H1 (cell line): Measurements from ENCODE around the gene RPL14. TPM values are rescaled to one million over a fixed set of nuclear protein-coding genes. Genes with fewer than 3 reads are reported as not detected.

Source experiments
- CTCF ChIA-PET: fragments of 300-600 bp; sonication (Branson Sonifier 250); formaldehyde crosslinking; loops from one replicate; lab custom pipeline; 2021; ENCODE audit not compliant: partially characterized antibody; lab: Charles Lee
- POLR2A ChIA-PET: fragments of 300-600 bp; sonication (Branson Sonifier 250); formaldehyde crosslinking; loops from one replicate; lab custom pipeline; 2021; ENCODE audit warnings: inconsistent platforms; ENCODE audit not compliant: partially characterized antibody; lab: Charles Lee
- DNase-seq, 2 experiments: peaks; one replicate each; pipeline versions ENCODE4 v3.0.0 to v3.0.0-alpha.2; 2010 to 2022; ENCODE audit warnings: low spot score in 2 of 2, low read depth in 1 of 2, mixed read lengths in 1 of 2
- FAIRE-seq: peaks from 2 replicates; lab custom pipeline; 2011; peaks lifted over from hg19 to GRCh38; lab: Jason Lieb, UNC
- H2AFZ ChIP-seq: 2 replicates; pipeline ENCODE4 v1.8.1; 2012; ENCODE audit warnings: low read length, inconsistent platforms
- H2AK5ac ChIP-seq: 2 replicates; pipeline ENCODE4 v1.6.1; 2013; ENCODE audit warnings: low read depth, low read length
- H2BK120ac ChIP-seq: replicated peaks from 2 replicates; pipeline ENCODE3; 2013; ENCODE audit warnings: low read depth, low read length, inconsistent platforms
- H2BK12ac ChIP-seq: 2 replicates; pipeline ENCODE4 v1.6.1; 2013; ENCODE audit warnings: low read depth, low read length
- H2BK15ac ChIP-seq: 2 replicates; pipeline ENCODE4 v1.6.1; 2013; ENCODE audit warnings: low read length
- H2BK20ac ChIP-seq: 2 replicates; pipeline ENCODE4 v1.6.1; 2013; ENCODE audit warnings: low read length
- H2BK5ac ChIP-seq: 2 replicates; pipeline ENCODE4 v1.6.1; 2013; ENCODE audit warnings: low read depth, low read length
- H3K14ac ChIP-seq: 2 replicates; pipeline ENCODE4 v1.6.1; 2013; ENCODE audit warnings: inconsistent platforms; ENCODE audit not compliant: insufficient read length
- H3K18ac ChIP-seq: 2 replicates; pipeline ENCODE4 v1.6.1; 2013; ENCODE audit warnings: low read length; ENCODE audit errors: extremely low read depth
- H3K23ac ChIP-seq: 2 replicates; pipeline ENCODE4 v1.6.1; 2013; ENCODE audit warnings: inconsistent platforms; ENCODE audit not compliant: insufficient read length
- H3K23me2 ChIP-seq: 2 replicates; pipeline ENCODE4 v1.6.1; 2013; ENCODE audit warnings: low read depth, low read length
- H3K27ac ChIP-seq: 2 replicates; pipeline ENCODE4 v1.6.1; 2011; ENCODE audit warnings: low read depth, low read length, inconsistent platforms
- H3K27me3 ChIP-seq, 4 experiments: replicated peaks in 1 of 4; 1 replicate in 1 of 4; 2 replicates in 3 of 4; pipeline versions ENCODE4 v1.6.1 to v1.8.1; 2011 to 2013; ENCODE audit warnings: low read length in 3 of 4, mild to moderate bottlenecking in 3 of 4, inconsistent platforms in 2 of 4, mixed read lengths in 2 of 4, moderate library complexity in 1 of 4; ENCODE audit not compliant: control insufficient read depth in 3 of 4, insufficient read depth in 3 of 4; ENCODE audit errors: extremely low read depth in 1 of 4
- H3K36me3 ChIP-seq, 4 experiments: 2 replicates each; pipeline versions ENCODE4 v1.6.1 to v1.8.1; 2011 to 2013; ENCODE audit warnings: mild to moderate bottlenecking in 4 of 4, low read length in 3 of 4, moderate library complexity in 2 of 4, control low read depth in 1 of 4, inconsistent platforms in 1 of 4; ENCODE audit not compliant: insufficient read depth in 4 of 4, control insufficient read depth in 2 of 4
- H3K4ac ChIP-seq: replicated peaks from 2 replicates; pipeline ENCODE3; 2013; ENCODE audit warnings: low read length, low read depth, mixed read lengths, inconsistent platforms; ENCODE audit not compliant: insufficient read length
- H3K4me1 ChIP-seq, 4 experiments: replicated peaks in 1 of 4; 1 replicate in 1 of 4; 2 replicates in 3 of 4; pipeline versions ENCODE4 v1.6.1 to v1.8.1; 2011 to 2013; ENCODE audit warnings: low read length in 3 of 4, inconsistent platforms in 2 of 4, mixed read lengths in 1 of 4; ENCODE audit not compliant: insufficient read depth in 4 of 4, control insufficient read depth in 3 of 4
- H3K4me2 ChIP-seq, 2 experiments: 2 replicates each; pipeline versions ENCODE4 v1.6.1 to v1.8.1; 2011 to 2013; ENCODE audit warnings: low read depth in 2 of 2, low read length in 2 of 2, control low read depth in 1 of 2, inconsistent platforms in 1 of 2, mild to moderate bottlenecking in 1 of 2; ENCODE audit not compliant: insufficient read depth in 1 of 2
- H3K4me3 ChIP-seq, 4 experiments: fragments of 200-600, 300-600 bp in 1 of 4; sonication (generic), shearing (Covaris generic), sonication (Bioruptor Twin) in 1 of 4; 2 replicates each; pipeline versions ENCODE4 v1.5.1 to v1.8.1; 2011 to 2016; ENCODE audit warnings: low read length in 4 of 4, low read depth in 3 of 4, control low read depth in 2 of 4, inconsistent platforms in 2 of 4, mild to moderate bottlenecking in 2 of 4, mixed read lengths in 1 of 4, moderate library complexity in 1 of 4; ENCODE audit not compliant: insufficient read depth in 2 of 4; ENCODE audit errors: extremely low read depth in 1 of 4
- H3K56ac ChIP-seq: replicated peaks from 2 replicates; pipeline ENCODE3; 2013; ENCODE audit warnings: low read depth, mild to moderate bottlenecking, mixed read lengths, low read length, inconsistent platforms; ENCODE audit not compliant: insufficient read length
- H3K79me1 ChIP-seq: 2 replicates; pipeline ENCODE4 v1.6.1; 2013; ENCODE audit warnings: low read depth, low read length, control low read depth
- H3K79me2 ChIP-seq, 2 experiments: 2 replicates each; pipeline versions ENCODE4 v1.6.1 to v1.8.1; 2012 to 2013; ENCODE audit warnings: low read length in 2 of 2, mild to moderate bottlenecking in 2 of 2, inconsistent platforms in 1 of 2; ENCODE audit not compliant: insufficient read depth in 2 of 2, control insufficient read depth in 1 of 2
- H3K9ac ChIP-seq, 4 experiments: replicated peaks in 1 of 4; 1 replicate in 1 of 4; 2 replicates in 3 of 4; pipeline versions ENCODE4 v1.6.1 to v1.8.1; 2011 to 2013; ENCODE audit warnings: low read depth in 3 of 4, low read length in 3 of 4, control low read depth in 2 of 4, mild to moderate bottlenecking in 2 of 4, moderate library complexity in 2 of 4, inconsistent platforms in 1 of 4; ENCODE audit errors: extremely low read depth in 1 of 4
- H3K9me3 ChIP-seq, 2 experiments: 2 replicates each; pipeline versions ENCODE4 v1.6.1 to v1.8.1; 2012 to 2013; ENCODE audit warnings: mild to moderate bottlenecking in 2 of 2, moderate library complexity in 2 of 2, control low read depth in 1 of 2, inconsistent platforms in 1 of 2, low read depth in 1 of 2, low read length in 1 of 2, mixed read lengths in 1 of 2; ENCODE audit not compliant: insufficient read depth in 2 of 2
- H4K20me1 ChIP-seq, 2 experiments: replicated peaks in 1 of 2; 2 replicates each; pipeline versions ENCODE3 to v1.8.1; 2011 to 2013; ENCODE audit warnings: inconsistent platforms in 2 of 2, low read length in 2 of 2, mild to moderate bottlenecking in 1 of 2; ENCODE audit not compliant: insufficient read depth in 2 of 2, control insufficient read depth in 1 of 2
- H4K5ac ChIP-seq: 2 replicates; pipeline ENCODE4 v1.6.1; 2013; ENCODE audit warnings: low read length, low read depth, mixed read lengths, inconsistent platforms; ENCODE audit not compliant: insufficient read length
- H4K8ac ChIP-seq: 2 replicates; pipeline ENCODE4 v1.8.0; 2013; ENCODE audit warnings: mild to moderate bottlenecking, moderate library complexity, low read length, inconsistent platforms; ENCODE audit not compliant: insufficient read depth; ENCODE audit errors: extremely low read depth
- H4K91ac ChIP-seq: replicated peaks from 2 replicates; pipeline ENCODE3; 2013; ENCODE audit warnings: low read length, mixed read lengths, inconsistent platforms; ENCODE audit not compliant: insufficient read length
- ATF2 ChIP-seq: IDR thresholded peaks from 2 replicates; pipeline ENCODE4 v1.6.1; 2012; ENCODE audit warnings: low read length, inconsistent platforms
- BCL11A ChIP-seq, 2 experiments: IDR thresholded peaks; one replicate each; pipeline ENCODE4 v1.6.1; 2011; ENCODE audit warnings: low read depth in 2 of 2, low read length in 2 of 2, mild to moderate bottlenecking in 2 of 2
- CBX8 ChIP-seq: fragments of 300-800, 300-1000 bp; sonication (generic); IDR thresholded peaks from 2 replicates; pipeline ENCODE4 v1.7.1; 2016; ENCODE audit warnings: low read depth, low read length, borderline replicate concordance
- E2F6 ChIP-seq: IDR thresholded peaks from 2 replicates; pipeline ENCODE4 v1.6.1; 2012; ENCODE audit warnings: inconsistent platforms
- EZH2 ChIP-seq: fragments of 200-600 bp; sonication (generic); IDR thresholded peaks from 2 replicates; pipeline ENCODE4 v1.7.1; 2012; ENCODE audit warnings: low read depth, mild to moderate bottlenecking, moderate library complexity, low read length, inconsistent platforms; ENCODE audit not compliant: severe bottlenecking
- RBBP5 ChIP-seq: IDR thresholded peaks from 2 replicates; pipeline ENCODE4 v1.7.1; 2012; ENCODE audit warnings: low read depth, mild to moderate bottlenecking, inconsistent platforms, low read length, moderate library complexity, borderline replicate concordance
- RFX5 ChIP-seq: IDR thresholded peaks from 2 replicates; pipeline ENCODE4 v1.6.1; 2011; ENCODE audit warnings: low read depth, low read length, improper control_type of control experiment, borderline replicate concordance
- RNF2 ChIP-seq: fragments of 200-900, 300-1000 bp; sonication (generic); IDR thresholded peaks from 2 replicates; pipeline ENCODE4 v1.7.1; 2016; ENCODE audit warnings: borderline replicate concordance, low read depth, mild to moderate bottlenecking, antibody characterized with exemption, low read length; ENCODE audit not compliant: poor library complexity, severe bottlenecking; ENCODE audit errors: missing control alignments
- SP2 ChIP-seq: IDR thresholded peaks from 2 replicates; pipeline ENCODE4 v1.6.1; 2012; ENCODE audit warnings: mild to moderate bottlenecking, low read length, inconsistent platforms
- SP4 ChIP-seq: IDR thresholded peaks from 2 replicates; pipeline ENCODE4 v1.6.1; 2012; ENCODE audit warnings: low read length, inconsistent platforms
- WGBS, 2 experiments: shearing (Covaris generic) in 1 of 2; methylation state at CpG; one replicate each; pipeline versions ENCODE4 v1.1.6 to v1.1.7; 2013 to 2015; ENCODE audit warnings: low lambda C conversion rate in 2 of 2, mixed read lengths in 2 of 2, inconsistent platforms in 1 of 2, low coverage in 1 of 2, missing lambda C conversion rate in 1 of 2; ENCODE audit not compliant: insufficient replicate concordance in 2 of 2, insufficient coverage in 1 of 2, insufficient read length in 1 of 2; ENCODE audit errors: extremely low coverage in 1 of 2, missing lambda C conversion rate in 1 of 2; 5-methylcytosine and 5-hydroxymethylcytosine counted together
- polyA plus RNA-seq, 7 experiments: library from polyadenylated mRNA; depleted of rRNA in 3 of 7; stranded (reverse) in 5 of 7; unstranded in 2 of 7; fragments of >200 nt in 5 of 7; fragments of 200-250 nt in 2 of 7; gene quantifications; 1 replicate in 5 of 7; 2 replicates in 1 of 7; 4 replicates in 1 of 7; pipeline versions ENCODE4 v1.2.1 to v1.2.3, GENCODE V29; 2011 to 2013; ENCODE audit warnings: missing spikeins in 2 of 7, mixed read lengths in 2 of 7
- total RNA-seq: library from RNA; stranded (reverse); fragmentation: NEBNext Ultra II Directional; extraction: Animal tissue kit (Norgen Biotek cat#: 25700); gene quantifications from 2 replicates; pipeline ENCODE4 v1.2.1, GENCODE V29; 2021

RPL14 gene
- total and polyA plus RNA-seq, 2 of the 8 experiments (the other 6 are each of a cell fraction or from before 2014, with no cell fraction given): 1,192 to 2,341 TPM

GRCh38 chr3:40461161-40461560 lies 4.0 kb downstream of the RPL14 start:
- Histone ChIP-seq H2BK12ac (no peak overlapping the region), H3K4me2 (no peak overlapping the region), H4K20me1 (peaks cover 14 to 16% of the 10 kb centered on the region in 2 experiments), H4K5ac (no peak overlapping the region), H3K4me1 (peaks cover 0 to 6% (median 4%) of the 10 kb centered on the region in 4 experiments; a peak in 5 of 7 replicates), H3K27ac (no peak overlapping the region), H3K27me3 (no peaks in the 10 kb centered on the region), H3K9me3 (no peaks in the 10 kb centered on the region), H2BK15ac (no peak overlapping the region), H3K79me1 (peaks cover 4% of the 10 kb centered on the region; the same call in 1 of the 2 replicates), H4K8ac (no peak overlapping the region), H2AK5ac (no peak overlapping the region), H4K91ac (no peak overlapping the region), H3K36me3 (peaks cover 22 to 77% (median 55%) of the 10 kb centered on the region in 4 experiments), H3K56ac (no peak overlapping the region), H3K79me2 (peaks cover 6 to 30% of the 10 kb centered on the region in 2 experiments), H3K4ac (no peak overlapping the region), H3K18ac (no peak overlapping the region), H2BK20ac (no peak overlapping the region), H3K4me3 (no peak overlapping the region), H3K14ac (no peak overlapping the region), H3K23me2 (peaks cover 4% of the 10 kb centered on the region; the same call in 1 of the 2 replicates), H2BK120ac (no peak overlapping the region), H2AFZ (no peak overlapping the region), H3K23ac (no peak overlapping the region), H2BK5ac (no peak overlapping the region), H3K9ac (no peak overlapping the region)
- ChIA-PET POLR2A (interaction anchor here (0.6 to 6.4 kb wide), 6 partner anchors 8 to 64 kb away, joined by 3 to 64 read pairs (median 4); partner anchors contain the start of genes ZNF620 and ZNF621), CTCF (interaction anchor here (0.6 kb wide), 1 partner anchor 27 kb away, joined by 3 read pairs; no protein-coding TSS in a partner anchor)
- no peak for DNase-seq
- WGBS, 2 experiments: 87% methylated on average over 3 of the region's 3 CpGs; no CpG with 5 or more reads in 1 of the 2 experiments
- no peak for FAIRE-seq
- TF ChIP-seq SP4 (no peak), SP2 (no peak), RBBP5 (no peak), RNF2 (no peak), RFX5 (no peak), EZH2 (no peak), BCL11A (IDR thresholded peaks at IDR 0.05; ENCODE audit: low read depth in 2 of 2, low read length in 2 of 2) (no peak), CBX8 (no peak), ATF2 (no peak), E2F6 (no peak)
